Kidney epithelial cell (primary cell): Measurements from ENCODE around the gene SMIM24. TPM values are rescaled to one million over a fixed set of nuclear protein-coding genes. Genes with fewer than 3 reads are reported as not detected.

Experiments used
- DNase-seq: peaks from one replicate; pipeline ENCODE4 v3.0.0-alpha.2; 2010; ENCODE audit warnings: low read depth
- H3K27me3 ChIP-seq: 2 replicates; pipeline ENCODE4 v1.6.0; 2011; ENCODE audit warnings: low read length; ENCODE audit not compliant: control insufficient read depth, insufficient read depth
- H3K36me3 ChIP-seq: 2 replicates; pipeline ENCODE4 v1.5.1; 2011; ENCODE audit warnings: low read length; ENCODE audit not compliant: control insufficient read depth, insufficient read depth
- H3K4me3 ChIP-seq: 2 replicates; pipeline ENCODE4 v1.5.1; 2011; ENCODE audit warnings: low read depth, mild to moderate bottlenecking, control low read depth, low read length
- total RNA-seq: library from RNA; depleted of rRNA; stranded (reverse); fragments of >200 nt; gene quantifications from 2 replicates; pipeline ENCODE4 v1.2.3, GENCODE V29; 2015
- TF ChIP-seq, protein P1 (sequence below): IDR thresholded peaks from 2 replicates; pipeline ENCODE4 v1.5.1; 2011; ENCODE audit warnings: mild to moderate bottlenecking, moderate library complexity, low read length, control low read depth, inconsistent platforms; ENCODE audit not compliant: insufficient read depth, poor library complexity, severe bottlenecking

SMIM24 gene
- total RNA-seq, 1 donor from 2014 or later, result 14.7 TPM

DNA sequence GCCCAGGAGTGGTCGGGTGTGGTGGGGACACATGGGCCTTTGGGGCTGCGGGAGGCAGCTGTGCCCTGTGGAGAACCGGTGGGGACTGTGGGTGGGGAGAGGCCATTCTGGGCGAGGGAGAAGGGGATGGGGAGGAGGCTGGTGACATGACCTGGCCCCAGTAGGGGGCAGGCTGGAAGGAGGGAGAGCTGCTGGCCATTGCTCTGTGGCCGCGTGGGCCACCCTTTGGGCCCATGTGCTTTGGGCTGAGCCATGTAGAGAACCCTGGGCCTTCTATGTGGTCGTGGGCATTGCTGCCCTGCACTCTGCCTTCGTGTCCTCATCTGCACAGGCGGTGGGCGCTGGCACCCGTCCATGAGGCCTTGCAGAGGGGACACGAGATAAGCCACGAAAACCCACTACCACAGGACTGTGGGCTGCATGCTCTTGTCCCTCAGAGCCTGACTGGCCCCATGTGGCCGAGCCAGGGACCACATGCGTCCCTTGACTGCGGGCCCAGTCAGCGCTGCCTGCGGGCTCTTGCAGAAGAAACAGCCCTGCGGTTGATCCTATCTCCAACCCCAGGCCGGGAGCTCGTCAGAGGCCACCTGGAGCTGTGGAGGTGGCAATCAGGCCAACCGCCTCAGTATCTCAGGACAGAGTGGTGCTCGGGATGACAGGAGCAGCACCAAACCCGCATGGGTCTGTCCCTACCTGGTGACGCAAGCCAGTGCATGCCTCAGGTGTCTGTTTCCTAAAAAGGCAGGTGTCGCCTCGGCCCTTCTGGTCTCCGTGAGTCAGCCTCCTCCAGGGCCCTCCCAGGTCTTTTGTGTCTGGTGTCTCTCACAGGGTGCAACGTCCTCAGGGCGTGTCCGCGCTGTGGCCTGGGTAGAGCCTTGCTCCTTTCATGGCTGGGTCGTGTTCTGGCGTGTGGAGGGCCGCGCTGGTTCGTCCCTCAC lies 40.1 kb upstream of the SMIM24 start:
- TF ChIP-seq, protein P1, sequence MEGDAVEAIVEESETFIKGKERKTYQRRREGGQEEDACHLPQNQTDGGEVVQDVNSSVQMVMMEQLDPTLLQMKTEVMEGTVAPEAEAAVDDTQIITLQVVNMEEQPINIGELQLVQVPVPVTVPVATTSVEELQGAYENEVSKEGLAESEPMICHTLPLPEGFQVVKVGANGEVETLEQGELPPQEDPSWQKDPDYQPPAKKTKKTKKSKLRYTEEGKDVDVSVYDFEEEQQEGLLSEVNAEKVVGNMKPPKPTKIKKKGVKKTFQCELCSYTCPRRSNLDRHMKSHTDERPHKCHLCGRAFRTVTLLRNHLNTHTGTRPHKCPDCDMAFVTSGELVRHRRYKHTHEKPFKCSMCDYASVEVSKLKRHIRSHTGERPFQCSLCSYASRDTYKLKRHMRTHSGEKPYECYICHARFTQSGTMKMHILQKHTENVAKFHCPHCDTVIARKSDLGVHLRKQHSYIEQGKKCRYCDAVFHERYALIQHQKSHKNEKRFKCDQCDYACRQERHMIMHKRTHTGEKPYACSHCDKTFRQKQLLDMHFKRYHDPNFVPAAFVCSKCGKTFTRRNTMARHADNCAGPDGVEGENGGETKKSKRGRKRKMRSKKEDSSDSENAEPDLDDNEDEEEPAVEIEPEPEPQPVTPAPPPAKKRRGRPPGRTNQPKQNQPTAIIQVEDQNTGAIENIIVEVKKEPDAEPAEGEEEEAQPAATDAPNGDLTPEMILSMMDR, result no peak
- Histone ChIP-seq H3K27me3 (no peaks in the 10 kb centered on the region), H3K4me3 (no peak overlapping the region), H3K36me3 (no peaks in the 10 kb centered on the region)
- no peak for DNase-seq

- Histone ChIP-seq H3K4me3 (no peak overlapping the region), H3K27me3 (no peaks in the 10 kb centered on the region), H3K36me3 (no peaks in the 10 kb centered on the region)
- TF ChIP-seq, protein P1, result no peak
- no peak for DNase-seq
These were observed 38.8 kb upstream of the SMIM24 start for GRCh38 chr19:3519126-3519525.

- H3K27me3 ChIP-seq, result no peaks in the 10 kb centered on the region
- TF ChIP-seq, protein P1, result no peak
- no peak overlapping the region for H3K4me3 ChIP-seq
- DNase-seq, result no peak
- no peaks in the 10 kb centered on the region for H3K36me3 ChIP-seq
These were observed 38.3 kb upstream of the SMIM24 start for GRCh38 chr19:3518659-3519058.

DNA sequence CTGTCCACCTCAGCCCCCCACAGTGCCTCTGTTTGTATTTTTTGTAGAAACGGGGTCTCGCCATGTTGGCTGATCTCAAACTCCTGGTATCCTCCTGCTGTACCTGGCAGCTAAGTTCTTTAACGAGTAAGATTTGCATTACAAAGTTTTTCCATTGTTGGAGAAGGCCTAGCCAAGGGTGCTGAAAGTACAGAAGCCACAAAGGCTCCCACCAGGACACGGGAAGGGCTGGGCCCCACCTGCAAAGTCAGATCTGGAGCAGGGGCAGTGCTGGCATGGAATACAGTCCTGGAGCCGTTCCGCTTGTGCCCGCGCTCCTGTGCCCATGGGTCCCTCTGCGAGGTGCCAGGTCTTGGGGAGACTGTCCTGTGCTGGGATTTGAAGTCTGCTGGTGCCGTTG lies 37.9 kb upstream of the SMIM24 start:
- H3K27me3 ChIP-seq, result no peaks in the 10 kb centered on the region
- H3K4me3 ChIP-seq, result no peak overlapping the region
- no peaks in the 10 kb centered on the region for H3K36me3 ChIP-seq
- TF ChIP-seq, protein P1, result no peak
- DNase-seq, result no peak

- TF ChIP-seq, protein P1, result no peak
- no peaks in the 10 kb centered on the region for H3K36me3 ChIP-seq
- H3K27me3 ChIP-seq, result no peaks in the 10 kb centered on the region
- no peak overlapping the region for H3K4me3 ChIP-seq
- DNase-seq, result no peak
These were observed 37.3 kb upstream of the SMIM24 start for GRCh38 chr19:3517638-3518037.
